GM18498 (cell line): ENCODE data around the gene GNAI3.

Experiments
- ATAC-seq: cut with Tn5 transposase; IDR thresholded peaks from one replicate; pipeline ENCODE4 v1.9.1; 2021; ENCODE audit warnings: mild to moderate bottlenecking, moderate library complexity; ENCODE audit not compliant: unreplicated experiment

Gene GNAI3

GRCh38 chr1:109622137-109622892, 73.9 kb downstream of the GNAI3 start:
- ATAC-seq: no peak

DNA sequence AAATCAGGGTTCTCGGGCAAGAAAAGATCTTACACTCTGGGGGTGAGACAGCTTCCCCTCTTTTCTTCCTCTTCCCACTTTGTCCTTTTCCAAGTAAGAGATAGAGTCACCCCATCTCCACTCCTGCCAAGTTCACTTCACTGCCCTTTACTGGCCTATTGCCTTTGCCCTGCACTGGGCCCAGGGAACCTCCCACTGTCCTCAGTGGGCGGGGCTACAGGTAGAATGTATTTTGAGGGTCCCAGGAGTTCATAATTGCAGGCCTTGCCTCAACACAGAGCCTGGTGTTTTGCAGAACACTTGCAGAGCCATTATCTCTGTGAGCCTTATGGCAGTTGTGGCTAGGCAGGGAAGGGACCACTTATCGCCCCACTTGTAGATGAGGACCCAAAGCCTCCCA, 74.5 kb downstream of the GNAI3 start:
- ATAC-seq: no peak

- no peak for ATAC-seq
Observed at GRCh38 chr1:109623601-109624161, 75.3 kb downstream of the GNAI3 start.

DNA sequence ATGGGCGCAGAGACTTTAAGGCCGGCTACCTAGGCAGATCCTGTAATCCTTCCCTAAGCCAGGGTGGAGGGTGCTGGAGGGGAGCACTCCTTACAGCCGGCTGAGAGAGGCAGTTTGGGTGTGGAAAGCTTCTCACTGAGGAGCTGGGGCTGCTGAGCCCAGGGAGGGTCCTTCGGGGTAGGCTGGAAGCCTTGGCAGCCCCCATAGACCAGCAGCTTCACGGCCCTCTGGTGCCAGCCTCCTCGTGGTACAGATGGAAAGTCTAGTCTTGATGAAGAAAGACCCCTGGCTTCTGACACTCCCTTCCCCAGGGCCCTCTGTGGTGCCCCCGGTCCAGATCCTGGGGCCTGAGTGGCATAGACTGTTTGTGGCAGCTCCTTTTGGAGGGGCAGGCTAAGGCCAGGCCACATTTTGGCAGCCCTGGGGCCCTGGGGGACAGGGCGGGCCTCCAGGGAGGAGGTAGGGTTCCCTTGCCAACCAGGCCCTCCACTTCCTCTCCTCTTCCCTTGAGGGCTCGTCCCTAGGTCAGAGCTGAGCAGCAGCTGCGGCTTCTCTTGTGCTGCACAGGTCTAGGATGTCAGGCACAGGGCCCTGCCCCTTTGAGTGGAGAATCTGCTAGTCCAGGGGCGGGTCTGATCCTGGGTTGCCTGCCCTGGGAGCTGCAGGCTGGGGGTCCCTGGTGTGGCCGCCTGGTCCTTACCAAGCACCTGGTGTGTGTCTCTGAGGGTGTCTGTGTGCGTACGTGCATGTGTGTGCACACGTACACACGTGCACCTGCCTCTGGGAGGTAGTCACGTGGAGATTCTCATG, 76.0 kb downstream of the GNAI3 start:
- no peak for ATAC-seq

DNA sequence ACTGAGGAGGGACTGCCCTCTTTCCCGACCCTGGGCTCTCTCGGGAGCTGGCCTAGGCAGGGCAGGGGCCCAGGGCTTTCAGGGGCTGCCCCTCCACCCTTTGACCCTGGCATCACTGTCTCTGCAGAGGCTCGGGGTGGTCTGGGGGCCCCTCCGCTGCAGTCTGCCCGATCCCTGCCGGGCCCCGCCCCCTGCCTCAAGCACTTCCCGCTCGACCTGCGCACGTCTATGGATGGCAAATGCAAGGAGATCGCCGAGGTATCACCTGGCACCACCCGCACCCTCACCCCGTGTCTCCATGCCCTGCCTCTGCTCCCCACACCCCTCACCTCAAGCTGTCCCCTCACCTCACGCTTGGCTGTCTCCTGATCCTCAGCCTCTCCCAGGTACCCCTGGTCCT, 76.8 kb downstream of the GNAI3 start:
- no peak for ATAC-seq

GRCh38 chr1:109625601-109626560, 77.5 kb downstream of the GNAI3 start:
- ATAC-seq: no peak

DNA sequence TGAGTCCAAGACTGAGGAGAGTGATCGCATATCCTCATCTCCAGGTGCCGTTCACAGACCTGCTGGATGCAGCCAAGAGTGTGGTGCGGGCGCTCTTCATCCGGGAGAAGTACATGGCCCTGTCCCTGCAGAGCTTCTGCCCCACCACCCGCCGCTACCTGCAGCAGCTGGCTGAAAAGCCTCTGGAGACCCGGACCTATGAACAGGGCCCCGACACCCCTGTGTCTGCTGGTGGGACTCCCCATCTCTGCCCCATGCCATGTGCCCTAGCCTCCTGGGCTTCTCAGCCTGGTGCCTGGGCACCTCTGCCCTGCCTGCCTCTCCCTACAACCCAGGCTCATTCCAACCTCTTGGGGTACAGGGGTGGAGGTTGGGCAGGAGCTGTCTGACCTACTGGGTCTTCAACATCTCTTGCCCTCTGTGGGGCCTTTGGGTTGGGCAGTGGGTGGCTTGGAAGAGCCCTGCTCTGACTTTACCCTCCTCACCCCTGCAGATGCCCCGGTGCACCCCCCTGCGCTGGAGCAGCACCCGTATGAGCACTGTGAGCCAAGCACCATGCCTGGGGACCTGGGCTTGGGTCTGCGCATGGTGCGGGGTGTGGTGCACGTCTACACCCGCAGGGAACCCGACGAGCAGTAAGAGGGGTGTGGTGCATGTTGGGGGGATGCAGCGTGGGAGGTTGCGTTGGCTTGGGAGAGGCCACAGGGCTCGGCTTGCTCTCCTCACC, 78.4 kb downstream of the GNAI3 start:
- no peak for ATAC-seq

DNA sequence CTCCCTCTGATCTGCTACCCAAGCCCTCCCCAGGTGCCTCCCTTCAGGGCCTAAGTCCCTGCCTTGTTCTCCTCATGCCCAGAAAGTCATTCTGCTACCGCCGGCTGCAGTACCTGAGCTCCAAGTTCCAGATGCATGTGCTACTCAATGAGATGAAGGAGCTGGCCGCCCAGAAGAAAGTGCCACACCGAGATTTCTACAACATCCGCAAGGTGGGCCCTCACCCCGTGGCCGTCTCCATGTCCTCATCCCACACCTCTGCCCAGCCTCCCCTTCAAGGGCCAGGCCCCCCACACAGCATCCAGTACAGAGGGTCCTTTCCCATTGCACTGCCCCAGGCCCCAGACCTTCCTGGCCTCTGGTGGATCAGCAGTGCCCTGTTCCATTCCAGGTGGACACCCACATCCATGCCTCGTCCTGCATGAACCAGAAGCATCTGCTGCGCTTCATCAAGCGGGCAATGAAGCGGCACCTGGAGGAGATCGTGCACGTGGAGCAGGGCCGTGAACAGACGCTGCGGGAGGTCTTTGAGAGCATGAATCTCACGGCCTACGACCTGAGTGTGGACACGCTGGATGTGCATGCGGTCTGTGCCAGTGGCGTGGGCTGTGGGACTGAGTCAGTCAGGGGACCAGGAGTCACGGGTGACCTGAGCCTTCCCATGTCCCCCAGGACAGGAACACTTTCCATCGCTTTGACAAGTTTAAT, 79.4 kb downstream of the GNAI3 start:
- no peak for ATAC-seq

DNA sequence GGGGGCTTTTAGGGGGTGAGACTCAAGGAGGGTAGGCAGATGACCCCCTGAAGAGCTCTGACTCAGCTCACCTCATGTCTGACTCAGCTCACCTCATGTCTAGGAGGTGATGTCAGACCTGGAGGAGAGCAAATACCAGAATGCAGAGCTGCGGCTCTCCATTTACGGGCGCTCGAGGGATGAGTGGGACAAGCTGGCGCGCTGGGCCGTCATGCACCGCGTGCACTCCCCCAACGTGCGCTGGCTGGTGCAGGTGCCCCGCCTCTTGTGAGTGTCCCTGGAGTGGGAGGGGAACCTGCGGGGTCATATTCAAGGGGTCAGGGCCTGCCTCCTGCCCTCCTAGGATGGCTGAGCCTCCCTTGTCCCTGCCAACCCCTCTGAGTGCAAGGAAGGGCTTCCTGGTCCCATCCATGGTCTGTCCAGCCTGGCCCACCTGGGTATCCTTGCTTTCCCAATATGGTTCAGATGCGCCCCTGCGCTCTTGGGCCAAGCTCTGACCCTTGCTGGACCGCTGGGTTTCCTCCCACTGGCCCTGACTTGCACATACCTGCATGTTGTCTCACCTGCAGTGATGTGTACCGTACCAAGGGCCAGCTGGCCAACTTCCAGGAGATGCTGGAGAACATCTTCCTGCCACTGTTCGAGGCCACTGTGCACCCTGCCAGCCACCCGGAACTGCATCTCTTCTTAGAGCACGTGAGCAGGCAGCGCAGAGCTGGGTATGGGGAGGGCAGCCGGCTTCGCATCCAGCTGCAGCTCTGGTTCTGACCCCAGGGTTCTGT, 80.3 kb downstream of the GNAI3 start:
- no peak for ATAC-seq

GRCh38 chr1:109629372-109630030, 81.1 kb downstream of the GNAI3 start:
- ATAC-seq: no peak

GRCh38 chr1:109630081-109630897, 81.9 kb downstream of the GNAI3 start:
- no peak for ATAC-seq

DNA sequence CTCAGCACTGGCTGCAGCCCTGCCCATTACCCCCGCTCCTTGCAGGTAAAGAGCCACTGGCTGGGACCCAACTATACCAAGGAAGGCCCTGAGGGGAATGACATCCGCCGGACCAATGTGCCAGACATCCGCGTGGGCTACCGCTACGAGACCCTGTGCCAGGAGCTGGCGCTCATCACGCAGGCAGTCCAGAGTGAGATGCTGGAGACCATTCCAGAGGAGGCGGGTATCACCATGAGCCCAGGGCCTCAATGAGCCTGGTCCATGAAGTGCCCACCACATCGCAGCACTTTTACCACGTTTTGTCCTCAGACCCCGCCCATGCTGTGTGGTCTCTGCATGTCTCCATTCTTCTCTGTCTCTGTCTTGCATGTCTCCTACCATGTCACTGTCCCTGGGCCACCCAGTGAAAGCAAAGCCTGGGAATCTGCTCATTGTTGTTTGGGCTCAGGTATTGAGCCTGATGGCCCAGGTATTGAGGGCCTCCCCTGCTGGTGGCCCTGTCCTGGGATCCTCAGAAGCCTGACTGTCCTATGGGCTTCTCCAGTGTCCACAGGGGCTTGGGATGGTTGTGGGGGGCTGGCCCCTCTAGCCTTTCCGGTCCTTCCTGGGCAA, 82.6 kb downstream of the GNAI3 start:
- no peak for ATAC-seq

DNA sequence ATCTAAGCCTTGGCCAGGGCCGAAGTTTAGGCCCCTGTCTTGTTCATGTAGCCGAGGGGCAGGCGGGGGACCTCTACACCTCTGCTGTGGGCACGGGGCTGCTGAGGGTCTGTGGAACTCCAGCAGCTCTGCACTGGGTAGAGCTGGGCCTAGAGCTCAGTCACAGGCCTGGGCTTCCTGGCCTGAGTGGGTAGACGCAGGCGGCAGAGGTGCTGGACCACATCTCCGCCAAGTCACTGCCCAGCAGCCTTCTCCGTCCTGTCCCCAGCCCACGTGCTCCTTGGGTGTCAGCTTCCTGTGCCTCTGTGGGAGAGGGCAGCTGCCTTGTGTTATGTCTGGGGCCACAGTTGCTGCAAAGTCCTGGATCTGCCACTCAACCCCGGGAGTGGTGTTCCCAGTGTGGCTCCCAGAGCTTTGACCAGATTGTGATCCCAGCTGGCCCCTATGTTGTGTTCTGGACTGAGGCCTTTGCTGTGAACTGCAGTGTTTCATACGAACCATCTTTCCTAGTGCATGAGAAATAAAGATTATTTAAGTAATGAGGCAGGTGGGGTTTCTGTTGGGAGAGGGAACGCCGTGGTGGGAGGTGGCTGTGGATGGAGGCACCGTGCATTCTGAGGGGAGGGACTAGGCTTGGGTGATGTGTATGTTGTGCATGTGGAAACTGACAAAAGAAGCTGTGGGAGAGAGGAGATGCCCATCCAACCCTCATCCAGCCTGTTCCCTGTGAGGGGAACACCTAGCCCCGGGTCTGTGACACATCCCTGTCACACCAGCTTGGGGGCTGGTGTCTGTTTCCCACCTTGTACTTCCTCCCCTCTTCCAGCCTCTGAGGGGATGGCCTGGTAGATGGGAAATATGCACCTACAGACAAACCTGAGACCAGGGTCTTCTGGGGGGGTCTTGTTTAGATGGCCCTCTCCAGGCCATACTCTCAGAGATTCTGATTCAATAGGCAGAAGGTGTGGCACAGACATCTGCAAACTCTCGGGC, 83.4 kb downstream of the GNAI3 start:
- no peak for ATAC-seq

DNA sequence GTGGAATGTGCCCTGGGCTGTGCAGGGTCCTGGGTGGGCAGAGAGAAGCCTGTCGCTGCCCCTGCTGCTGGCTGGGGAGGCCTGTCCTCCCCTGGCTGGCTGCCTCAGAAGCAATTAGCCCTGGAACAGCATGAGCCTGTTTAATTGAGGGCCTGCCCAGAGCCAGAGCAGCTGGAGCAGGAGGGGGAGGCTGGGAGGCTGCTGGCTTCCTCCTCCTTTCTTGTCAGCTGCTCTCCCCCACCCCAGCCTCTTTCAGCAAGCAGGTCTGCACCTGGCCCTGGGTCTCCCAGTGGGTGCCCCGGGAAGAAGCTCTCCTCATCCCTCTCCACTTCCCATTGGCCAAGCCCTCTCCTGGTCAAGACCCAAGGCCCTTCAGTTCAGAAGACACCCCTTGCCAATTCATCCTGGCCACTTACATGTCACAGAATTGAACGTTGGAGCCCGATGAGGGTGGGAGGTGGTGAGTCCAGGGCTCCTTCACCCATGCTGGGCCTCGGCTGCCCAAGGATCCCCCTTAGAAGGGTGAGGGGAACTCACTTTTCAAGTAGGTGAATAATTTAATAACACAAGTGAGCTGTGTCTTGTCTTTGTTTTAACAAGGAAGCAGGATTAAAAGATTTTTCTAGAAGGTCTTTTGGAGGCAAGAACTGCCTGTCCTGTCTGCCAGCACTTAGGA, 84.4 kb downstream of the GNAI3 start:
- ATAC-seq: no peak

DNA sequence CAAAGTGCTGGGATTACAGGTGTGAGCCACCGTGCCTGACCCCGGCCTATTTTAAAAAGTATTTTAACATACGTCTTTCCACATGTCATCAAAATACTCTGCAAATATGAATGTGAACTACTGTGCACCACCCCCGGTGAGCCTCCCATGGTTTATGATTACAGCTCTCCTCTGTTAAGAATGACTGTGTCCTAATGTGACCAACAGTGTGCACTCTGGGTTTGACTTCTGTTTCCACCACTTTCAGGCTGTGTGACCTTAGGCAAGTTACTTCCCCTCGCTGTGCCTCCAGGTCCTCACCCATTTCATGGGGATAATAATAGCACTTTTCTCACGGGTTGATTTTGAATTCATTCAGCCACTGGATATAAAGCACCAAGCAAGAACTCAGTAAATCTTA, 85.9 kb downstream of the GNAI3 start:
- no peak for ATAC-seq
